RWPE1 (cell line): ENCODE results near the gene RAPGEF2.

Experiments used
- CTCF ChIA-PET: fragments of 350-600 bp; sonication (Branson Sonifier 250); formaldehyde crosslinking; extraction: SDS; loops from one replicate; lab custom pipeline; 2021; lab: Yijun Ruan, JAX
- POLR2A ChIA-PET: fragments of 400-600 bp; formaldehyde crosslinking; extraction: SDS; loops from one replicate; lab custom pipeline; 2020; ENCODE audit warnings: antibody characterized with exemption; ENCODE audit not compliant: low non-redundant PET; lab: Yijun Ruan, JAX
- DNase-seq: peaks from one replicate; pipeline ENCODE4 v3.0.0; 2012; ENCODE audit warnings: low spot score
- H3K27ac ChIP-seq: fragments of 450-650 bp; 2 replicates; pipeline ENCODE4 v1.5.1; 2017
- CTCF ChIP-seq: fragments of 450-650 bp; conservative IDR thresholded peaks from 2 replicates; pipeline ENCODE4 v1.5.1; 2017; ENCODE audit warnings: low read depth, mild to moderate bottlenecking

The RAPGEF2 gene

DNA sequence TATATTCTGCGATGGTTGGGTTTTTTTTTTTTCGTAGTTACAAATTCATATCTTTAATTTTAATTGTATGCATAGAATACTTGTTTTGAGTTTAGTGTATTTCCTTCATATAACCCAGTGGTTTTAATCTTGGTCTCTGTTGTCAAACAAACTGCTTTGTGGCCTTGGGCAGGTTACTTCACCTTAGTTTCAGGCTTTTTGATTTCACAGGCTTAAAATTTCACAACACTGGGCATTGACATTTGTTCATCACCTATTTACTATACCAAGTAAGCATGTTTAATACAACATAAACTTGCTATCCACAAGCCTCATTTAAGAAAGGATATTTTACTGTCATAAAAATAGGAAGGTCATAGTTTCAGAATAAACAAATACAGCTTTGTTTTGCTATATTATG is 14.7 kb downstream of the RAPGEF2 start:
- no peak overlapping the region for H3K27ac ChIP-seq
- TF ChIP-seq CTCF: no peak
- POLR2A ChIA-PET: no interaction called here
- CTCF ChIA-PET: no interaction called here
- no peak for DNase-seq

DNA sequence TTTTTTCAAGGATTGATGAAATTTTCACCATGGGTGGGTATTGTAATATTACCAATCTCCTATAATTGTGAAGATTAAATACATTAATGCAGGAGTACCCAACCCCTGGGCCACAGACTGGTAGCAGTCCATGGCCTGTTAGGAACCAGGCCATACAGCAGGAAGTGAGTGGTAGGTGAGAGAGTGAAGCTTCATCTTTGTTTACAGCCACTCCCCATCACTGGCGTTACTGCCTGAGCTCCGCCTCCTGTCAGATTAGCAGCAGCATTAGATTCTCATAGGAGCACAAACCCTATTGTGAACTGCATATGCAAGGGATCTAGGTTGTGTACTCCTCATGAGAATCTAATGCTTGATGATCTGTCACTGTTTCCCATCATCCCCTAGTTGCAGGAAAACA is 15.1 kb downstream of the RAPGEF2 start:
- H3K27ac ChIP-seq: no peak overlapping the region
- ChIA-PET CTCF (interaction anchor here (0.6 kb wide), 1 partner anchor 371 kb away, joined by 3 read pairs; no protein-coding TSS in a partner anchor), POLR2A (no interaction called here)
- no peak for TF ChIP-seq CTCF
- no peak for DNase-seq

- H3K27ac ChIP-seq: no peak overlapping the region
- DNase-seq: no peak
- CTCF ChIA-PET: interaction anchor here (0.6 kb wide), 1 partner anchor 26 kb away, joined by 3 read pairs; no protein-coding TSS in a partner anchor
- no peak for TF ChIP-seq CTCF
- POLR2A ChIA-PET: no interaction called here
Observed at GRCh38 chr4:159121371-159121770, 18.5 kb downstream of the RAPGEF2 start.

- DNase-seq: no peak
- ChIA-PET CTCF (no interaction called here), POLR2A (no interaction called here)
- TF ChIP-seq CTCF: no peak
- H3K27ac ChIP-seq: no peak overlapping the region
Observed at GRCh38 chr4:159126716-159127115, 23.8 kb downstream of the RAPGEF2 start.

DNA sequence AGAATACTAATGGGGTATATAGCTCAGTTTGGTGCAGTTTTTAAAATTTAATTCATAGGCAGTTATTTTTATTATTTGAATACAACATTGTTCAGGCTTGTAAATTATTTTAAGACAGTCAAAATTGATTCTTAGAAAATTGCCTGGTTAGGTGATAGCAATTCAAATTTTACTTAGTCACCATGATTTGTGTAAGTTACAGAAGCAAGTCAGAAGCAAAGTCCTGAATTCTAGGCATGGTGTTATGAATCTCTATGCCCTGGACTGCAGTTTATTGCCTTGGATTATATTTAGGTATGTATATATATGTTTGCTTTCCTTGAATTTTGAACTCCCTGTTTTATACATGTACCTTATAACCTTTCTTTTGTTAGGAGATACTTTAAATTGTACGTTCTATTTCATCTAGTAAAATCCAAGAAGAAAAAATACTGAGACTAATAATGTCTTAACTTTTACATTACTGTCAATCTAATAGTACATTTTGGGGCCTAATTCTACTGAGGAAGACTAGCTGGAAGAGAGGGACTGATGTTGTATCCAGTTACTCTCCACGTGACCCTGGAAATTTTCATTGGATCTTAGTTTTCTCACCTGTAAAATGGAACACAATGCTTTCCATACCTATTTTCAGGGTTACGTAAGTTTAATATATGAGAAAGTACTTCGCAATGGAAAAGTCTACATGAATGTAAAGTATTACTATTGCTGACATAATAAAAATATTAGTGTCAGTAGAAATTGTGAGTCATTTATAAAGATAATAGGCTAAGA is 25.1 kb downstream of the RAPGEF2 start:
- ChIA-PET CTCF (no interaction called here), POLR2A (no interaction called here)
- TF ChIP-seq CTCF: no peak
- no peak overlapping the region for H3K27ac ChIP-seq
- no peak for DNase-seq

DNA sequence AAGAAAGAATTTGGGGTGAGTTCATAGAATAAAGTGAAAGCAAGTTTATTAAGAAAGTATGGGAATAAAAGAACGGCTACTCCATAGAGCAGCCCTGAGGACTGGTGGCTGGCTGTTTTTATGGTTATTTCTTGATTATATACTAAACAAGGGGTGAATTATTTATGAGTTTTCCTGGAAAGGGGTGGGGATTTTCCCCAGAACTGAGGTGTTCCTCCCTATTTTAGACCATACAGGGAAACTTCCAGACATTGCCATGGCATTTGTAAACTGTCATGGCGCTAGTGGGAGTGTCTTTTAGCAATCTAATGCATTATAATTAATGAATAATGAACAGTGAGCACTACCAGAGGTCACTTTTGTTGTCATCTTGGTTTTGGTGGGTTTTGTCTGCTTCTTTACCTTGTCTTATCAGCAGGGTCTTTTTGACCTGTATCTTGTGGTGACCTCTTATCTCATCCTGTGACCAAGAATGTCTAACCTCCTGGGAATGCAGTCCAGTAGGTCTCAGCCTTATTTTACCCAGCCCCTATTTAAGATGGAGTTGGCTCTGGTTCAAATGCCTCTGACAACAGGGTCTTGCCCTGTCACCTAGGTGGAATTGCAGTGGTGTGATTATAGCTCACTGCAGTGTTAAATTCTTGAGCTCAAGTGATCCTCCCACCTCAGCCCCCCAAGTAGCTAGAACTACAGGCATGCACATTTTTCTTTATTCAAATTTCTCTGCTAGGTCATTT is 27.1 kb downstream of the RAPGEF2 start:
- no peak for TF ChIP-seq CTCF
- no peak overlapping the region for H3K27ac ChIP-seq
- DNase-seq: no peak
- ChIA-PET POLR2A (no interaction called here), CTCF (no interaction called here)
